GM19328 (cell line): ENCODE data around the gene KIF20B.

Experiments
- ATAC-seq: cut with Tn5 transposase; IDR thresholded peaks from one replicate; pipeline ENCODE4 v1.9.1; 2021; ENCODE audit warnings: mild to moderate bottlenecking, moderate library complexity; ENCODE audit not compliant: unreplicated experiment

The KIF20B gene, protein sequence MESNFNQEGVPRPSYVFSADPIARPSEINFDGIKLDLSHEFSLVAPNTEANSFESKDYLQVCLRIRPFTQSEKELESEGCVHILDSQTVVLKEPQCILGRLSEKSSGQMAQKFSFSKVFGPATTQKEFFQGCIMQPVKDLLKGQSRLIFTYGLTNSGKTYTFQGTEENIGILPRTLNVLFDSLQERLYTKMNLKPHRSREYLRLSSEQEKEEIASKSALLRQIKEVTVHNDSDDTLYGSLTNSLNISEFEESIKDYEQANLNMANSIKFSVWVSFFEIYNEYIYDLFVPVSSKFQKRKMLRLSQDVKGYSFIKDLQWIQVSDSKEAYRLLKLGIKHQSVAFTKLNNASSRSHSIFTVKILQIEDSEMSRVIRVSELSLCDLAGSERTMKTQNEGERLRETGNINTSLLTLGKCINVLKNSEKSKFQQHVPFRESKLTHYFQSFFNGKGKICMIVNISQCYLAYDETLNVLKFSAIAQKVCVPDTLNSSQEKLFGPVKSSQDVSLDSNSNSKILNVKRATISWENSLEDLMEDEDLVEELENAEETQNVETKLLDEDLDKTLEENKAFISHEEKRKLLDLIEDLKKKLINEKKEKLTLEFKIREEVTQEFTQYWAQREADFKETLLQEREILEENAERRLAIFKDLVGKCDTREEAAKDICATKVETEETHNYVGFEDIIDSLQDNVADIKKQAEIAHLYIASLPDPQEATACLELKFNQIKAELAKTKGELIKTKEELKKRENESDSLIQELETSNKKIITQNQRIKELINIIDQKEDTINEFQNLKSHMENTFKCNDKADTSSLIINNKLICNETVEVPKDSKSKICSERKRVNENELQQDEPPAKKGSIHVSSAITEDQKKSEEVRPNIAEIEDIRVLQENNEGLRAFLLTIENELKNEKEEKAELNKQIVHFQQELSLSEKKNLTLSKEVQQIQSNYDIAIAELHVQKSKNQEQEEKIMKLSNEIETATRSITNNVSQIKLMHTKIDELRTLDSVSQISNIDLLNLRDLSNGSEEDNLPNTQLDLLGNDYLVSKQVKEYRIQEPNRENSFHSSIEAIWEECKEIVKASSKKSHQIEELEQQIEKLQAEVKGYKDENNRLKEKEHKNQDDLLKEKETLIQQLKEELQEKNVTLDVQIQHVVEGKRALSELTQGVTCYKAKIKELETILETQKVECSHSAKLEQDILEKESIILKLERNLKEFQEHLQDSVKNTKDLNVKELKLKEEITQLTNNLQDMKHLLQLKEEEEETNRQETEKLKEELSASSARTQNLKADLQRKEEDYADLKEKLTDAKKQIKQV (N-terminal part only)

DNA sequence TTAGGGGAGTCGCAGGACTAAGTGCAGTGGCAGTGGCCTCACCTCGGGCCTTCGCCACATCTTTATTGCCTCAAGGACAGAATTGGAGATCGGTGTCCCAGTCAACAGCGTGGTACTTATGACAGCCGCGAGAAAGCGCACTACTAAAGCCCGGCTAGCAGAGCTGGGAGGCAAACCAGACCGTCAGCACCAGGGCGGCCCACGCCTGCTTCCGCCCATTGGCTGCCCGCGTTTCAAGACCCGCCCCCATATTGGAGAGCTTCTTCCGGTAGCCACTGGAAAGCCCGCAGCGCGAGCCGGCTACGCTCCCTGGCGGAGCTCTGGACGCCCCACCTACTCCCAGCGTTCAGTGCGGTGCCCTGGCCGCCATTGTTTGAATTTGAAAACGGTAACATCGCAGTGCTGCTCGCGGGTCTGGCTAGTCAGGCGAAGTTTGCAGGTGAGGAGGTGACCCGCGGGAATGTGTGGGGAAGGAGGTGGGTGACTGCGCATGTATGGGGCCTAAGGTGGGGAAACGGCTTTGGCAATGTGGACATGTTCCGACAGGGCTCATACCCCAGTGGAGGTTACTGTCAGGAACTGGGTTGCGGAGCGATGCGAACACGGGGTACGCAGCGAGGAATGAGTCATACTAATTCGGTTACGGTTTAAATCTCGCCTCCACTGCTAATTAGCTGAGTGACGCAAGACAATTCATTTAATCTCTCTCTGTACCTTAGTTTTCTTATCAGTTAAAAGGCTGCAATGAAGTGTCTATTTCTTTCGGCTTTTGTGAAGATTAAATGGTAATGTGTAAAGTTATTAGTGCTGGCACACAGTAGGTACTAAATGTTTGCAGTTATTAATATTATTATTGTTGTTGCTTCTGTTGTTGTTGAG is at the start of gene KIF20B:
Gene KIF20B, plus strand, starts transcription at position 349 of the 879 bp plus-strand sequence. CDS start 3,705 bp downstream, outside the sequence.
- ATAC-seq = peak; percentile 98

DNA sequence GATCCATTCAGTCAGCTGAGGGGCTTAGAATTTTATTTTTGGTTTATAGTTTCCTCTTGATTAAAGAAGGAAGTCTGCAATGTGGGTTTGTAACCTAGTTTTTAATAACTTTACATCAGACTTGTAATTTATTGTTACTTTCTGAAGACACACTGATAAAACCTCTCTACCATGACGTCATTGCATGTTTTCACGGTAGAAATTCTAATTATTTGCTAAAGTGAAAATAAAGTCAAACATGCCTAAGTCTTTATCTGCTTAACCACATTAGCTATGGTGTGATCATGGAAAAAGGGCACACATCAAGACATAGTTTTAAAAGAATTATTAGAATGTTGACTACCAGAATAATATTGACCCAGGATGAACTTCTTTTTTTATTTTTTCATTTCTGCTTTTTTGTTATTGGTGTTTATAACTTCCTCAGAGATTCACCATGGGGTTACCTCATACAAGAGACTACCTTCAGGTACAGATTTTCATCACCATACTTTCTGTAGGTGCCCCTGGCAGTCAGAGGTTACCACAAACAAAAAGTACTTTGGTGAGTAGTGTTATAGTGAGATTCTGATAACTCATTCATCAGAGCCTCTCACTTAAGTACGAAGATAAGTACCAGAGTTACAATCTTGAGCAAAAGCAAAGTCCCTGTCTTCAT is 49.3 kb upstream of the KIF20B start:
- no peak for ATAC-seq

DNA sequence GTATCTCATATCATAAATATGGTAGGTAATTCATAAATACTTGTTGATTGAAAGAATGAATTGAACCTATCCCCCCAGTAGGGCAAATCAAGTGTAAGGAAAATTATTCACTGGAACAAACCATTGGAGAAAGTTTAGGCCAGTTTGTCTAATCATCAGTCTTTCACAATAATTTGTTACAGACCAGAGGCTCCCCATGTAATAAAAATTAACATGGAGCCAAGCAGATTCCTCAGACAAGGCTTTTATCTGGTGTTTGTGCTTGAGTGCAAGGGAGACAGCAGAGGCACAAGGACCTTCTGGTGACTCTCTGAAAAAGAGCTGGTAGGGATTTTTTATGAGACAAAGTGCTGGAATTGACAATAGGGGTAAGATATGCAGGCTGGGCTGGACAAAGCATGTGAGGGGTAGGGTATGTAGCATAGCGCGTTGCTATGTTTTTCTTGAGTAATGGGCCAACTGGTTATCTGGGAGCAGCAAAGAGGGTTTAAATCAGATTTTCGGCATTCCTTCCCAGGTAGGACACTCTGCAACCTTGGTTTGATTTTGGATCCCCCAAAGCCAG is 48.5 kb upstream of the KIF20B start:
- no peak for ATAC-seq

DNA sequence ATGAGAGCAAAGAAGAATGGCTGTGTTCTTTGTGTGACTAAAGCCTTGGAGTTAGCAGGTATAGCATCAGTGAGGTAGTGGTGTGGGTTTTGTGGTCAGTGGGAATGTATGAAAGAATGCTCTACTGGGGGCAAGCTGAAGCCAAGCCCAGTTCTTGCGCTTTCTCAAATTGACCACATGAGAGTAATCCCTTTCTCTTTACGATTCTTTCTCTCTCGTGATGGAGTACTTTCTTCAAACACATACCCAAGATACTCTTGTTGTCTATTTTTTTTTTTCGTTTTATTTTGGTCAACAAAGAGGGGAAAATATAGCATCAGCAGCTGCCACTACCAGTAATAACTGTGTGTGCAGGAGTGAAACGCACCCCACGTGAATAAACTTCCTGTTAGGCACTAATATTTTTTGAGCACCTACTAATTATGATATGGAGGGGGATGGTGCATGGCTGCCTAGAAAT is 48.0 kb upstream of the KIF20B start:
- ATAC-seq = peak; percentile 55

DNA sequence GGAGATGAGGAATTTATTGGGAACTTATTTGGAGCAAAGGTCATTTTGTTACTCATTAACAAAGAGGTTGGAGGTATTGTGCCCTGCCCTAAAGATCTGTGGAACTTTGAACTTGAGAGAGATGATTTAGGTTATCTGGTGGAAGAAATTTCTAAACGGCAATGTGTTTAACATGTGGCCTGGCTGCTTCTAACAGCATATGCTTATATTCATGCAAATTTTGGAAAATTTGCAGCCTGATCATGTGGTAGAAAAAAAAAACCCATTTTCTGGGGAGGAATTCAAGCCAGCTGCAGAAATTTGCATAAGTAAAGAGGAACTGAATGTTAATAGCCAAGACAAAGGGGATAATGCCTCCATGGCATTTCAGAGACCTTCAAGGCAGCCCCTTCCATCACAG is 45.7 kb upstream of the KIF20B start:
- ATAC-seq = no peak

DNA sequence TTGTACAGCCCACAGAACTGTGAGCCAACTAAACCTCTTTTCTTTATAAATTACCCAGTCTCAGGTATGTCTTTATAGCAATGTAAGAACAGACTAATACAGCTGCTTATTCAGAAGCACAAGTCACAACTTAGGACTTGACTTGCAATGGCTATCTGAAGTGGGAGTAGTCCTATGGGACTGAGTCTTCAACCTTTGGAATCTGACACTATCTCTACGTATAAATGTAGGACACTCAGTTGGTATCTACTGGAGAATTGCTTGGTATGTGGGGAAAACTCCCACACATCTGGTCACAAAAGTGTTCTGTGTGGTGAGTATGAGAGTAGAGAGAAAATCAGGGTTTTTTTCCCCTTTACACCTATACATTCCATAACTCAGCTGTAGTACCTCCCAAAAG is 44.1 kb upstream of the KIF20B start:
- no peak for ATAC-seq

DNA sequence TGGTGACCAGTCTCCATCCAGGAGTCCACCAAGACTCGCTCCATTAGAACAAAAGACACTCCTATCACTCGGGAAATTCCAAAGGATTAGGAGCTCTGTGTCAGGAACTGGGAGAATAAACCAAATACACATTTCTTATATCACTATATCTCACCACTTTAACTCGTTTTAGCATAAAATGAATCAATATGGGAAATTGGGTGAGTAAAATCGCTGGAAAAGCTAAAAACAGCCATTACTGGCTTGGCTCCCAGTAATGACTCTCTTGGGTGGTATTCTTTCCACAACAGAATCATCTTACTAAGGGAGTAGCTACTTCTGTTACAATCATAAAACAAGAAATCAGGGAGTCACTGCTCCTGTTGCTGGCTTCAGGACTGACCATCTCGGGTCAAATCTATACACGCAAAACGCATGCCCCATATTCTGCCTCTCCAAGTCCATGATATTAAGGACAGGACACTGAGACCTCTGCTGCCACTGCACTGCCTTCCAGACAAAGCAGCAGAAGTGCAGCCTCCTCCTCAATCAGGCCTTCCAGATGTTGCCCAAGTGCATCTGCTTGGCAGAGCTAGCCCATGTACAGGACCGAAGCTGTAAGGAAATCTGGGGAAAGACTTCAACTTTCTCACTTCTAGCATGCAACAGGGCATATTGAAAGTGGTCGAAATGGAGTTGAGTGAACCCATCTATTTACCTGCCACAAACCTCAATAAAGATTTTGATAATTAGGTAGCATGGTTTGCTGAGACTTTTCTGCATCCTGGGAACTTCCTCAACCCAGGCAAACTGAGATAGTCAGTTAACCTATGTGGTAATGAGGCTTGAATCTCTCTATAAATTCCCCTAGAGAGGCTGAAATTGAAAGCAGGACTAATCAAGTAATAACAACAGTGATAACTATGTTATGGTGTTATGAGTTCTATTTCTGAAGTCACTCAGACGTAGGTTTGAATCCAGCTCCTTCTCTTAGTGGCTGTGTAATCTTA is 42.0 kb upstream of the KIF20B start:
- ATAC-seq = no peak

DNA sequence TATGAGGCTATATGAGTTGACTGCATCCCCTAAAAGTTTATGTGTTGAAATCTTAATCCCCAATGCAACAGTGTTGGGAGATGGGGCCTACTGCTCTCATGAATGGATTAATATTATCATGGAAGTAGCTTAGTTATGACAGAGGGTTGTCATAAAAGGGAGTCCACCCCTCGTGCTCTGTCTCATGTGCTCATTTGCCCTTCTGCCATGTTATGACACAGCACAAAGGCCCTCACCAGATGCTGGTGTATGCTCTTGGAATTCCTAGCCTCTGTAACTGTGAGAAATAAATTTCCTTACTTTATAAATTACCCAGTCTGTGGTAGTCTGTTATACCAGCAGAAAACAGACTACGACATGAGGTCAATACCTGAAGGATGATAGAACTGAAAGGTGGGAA is 38.8 kb upstream of the KIF20B start:
- ATAC-seq = no peak

DNA sequence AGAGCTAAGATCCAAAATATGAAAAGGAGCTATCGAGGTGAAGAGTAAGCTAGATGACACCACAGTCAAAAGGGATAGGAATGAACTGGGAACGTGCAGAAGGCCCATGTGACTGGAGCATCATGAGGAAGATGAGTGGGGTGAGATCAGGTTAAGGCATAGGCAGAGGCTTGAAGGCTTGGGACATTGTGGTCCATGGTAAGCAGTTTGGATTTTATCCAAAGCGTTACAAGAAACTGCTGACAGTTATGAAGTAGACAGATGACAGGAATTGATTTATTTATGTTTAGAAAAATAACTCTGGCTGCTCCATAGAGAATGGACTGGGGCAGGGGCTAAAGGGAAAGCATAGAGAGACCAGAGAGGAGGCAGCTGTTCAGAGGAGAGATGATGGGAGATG is 38.2 kb upstream of the KIF20B start:
- ATAC-seq = no peak

DNA sequence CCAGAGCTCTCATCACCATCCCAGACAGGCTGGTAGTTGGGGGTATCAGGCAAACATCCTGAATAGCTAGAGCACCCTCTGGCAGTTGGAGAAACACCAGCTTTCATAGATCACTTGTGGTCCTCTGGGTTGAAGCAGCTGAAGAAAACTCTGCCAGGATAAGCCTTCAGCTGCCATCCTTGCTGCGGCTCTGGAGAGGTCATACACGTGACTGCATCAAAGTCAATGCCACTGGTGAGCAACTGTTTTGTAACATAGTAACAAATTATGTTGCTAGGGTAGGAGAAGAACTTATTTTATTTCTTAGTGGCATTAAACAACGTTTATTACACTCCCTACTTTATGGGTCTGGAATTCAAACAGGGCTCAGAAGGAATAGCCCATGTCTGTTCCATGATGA is 37.2 kb upstream of the KIF20B start:
- ATAC-seq = no peak

DNA sequence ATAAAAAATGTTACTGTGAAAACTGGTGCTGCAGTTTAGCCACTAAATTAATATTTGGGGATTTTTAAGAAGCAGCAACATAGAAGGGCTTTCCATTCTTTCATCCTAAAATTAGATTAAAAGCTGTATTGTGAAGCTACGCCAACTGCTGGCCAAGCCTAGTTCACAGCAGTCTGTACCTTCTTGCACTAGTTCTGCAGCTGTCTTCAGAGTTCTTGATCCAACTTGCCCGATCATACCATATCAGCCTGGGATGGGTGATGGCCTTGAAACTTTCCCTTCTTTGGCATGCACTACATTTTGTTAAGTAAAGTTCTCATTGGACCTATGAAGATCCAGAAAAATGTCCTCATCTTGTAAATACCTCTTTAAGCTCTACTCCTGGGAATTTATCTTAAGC is 36.1 kb upstream of the KIF20B start:
- ATAC-seq = no peak

DNA sequence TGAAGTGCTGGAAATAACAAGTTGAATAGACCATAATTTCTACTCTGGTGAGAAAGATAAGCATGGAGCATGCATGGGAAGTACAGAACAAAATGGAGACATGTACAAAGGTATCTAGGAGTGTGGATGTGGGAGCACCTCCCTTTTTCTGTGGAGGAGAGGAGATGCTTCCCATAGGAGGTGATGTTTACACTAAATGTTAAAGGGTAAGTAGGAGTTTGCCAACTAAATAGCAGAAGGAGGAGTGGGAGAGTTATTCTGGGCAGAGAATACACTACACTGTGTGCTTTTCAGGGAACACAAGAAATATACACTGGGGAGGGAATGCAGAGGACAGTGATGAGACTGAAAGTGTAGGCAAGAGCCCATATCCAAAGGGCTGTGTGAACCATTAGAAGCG is 35.3 kb upstream of the KIF20B start:
- ATAC-seq = no peak

DNA sequence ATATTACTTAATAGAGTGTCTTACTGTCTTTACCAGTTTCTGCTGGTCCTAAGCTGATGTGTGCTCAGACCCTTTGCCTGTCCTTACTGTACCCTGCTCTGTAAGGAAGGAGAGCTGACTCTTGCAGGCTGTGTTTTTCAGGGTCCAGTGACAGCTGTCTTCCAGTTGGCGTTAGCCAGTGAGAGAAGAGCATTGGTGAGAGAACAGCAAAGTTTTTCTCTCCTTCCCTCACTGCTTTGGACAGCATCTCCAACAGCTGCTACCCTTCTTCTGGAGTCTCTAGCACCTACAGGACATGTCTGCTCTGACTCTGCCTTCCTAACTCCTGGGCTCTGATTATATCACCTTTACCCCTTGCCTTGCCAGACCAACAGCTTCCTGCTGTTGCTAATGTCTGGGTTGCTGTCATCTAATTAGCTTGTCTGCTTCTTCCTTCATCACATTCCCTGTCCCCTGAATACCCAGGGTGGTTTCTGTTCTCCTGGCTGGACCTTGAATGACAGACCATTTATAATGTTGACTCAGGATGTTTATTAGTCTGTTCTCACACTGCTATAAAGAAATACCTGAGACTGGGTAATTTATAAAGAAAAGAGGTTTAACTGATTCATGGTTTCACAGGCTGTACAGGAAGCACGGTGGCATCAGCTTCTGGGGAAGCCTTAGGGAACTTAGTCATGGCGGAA is 32.9 kb upstream of the KIF20B start:
- ATAC-seq = no peak

DNA sequence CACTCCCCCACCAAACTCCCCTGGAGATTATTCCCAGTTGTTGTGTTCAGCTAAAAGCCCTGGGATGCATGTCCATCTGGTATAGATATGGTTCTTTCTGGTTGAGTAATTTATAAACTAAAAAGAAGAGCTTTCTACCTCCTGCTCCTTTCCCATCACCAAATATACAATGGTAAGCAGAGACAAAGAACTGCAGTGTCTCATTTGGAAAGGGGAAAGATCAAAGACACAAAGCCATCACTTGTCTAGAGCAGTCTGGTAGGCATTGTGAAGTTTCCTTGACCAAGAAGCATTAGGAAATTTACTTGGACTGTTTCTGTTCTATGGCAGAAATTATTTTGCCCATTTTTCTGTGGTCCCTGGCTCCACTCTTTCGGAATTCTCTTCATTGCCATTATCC is 31.4 kb upstream of the KIF20B start:
- ATAC-seq = no peak

DNA sequence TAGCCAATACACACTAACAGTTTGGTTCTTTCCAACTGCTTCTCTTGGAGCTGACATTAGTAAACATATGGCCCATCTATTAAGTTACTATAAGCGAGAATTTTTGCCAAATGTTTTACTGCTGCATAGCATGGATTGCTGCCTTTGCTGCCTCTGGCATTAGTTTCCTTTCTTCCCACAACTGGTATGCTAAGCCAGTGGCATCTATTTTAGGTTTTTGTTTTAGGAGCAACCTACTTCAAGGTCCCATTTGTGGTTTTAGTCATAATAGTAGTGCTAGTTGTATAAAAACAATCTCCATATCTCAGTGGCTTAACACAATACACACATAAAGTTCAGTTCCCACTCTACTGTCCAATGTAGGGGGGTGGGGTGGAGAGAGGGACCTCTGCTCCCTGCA is 30.5 kb upstream of the KIF20B start:
- no peak for ATAC-seq

DNA sequence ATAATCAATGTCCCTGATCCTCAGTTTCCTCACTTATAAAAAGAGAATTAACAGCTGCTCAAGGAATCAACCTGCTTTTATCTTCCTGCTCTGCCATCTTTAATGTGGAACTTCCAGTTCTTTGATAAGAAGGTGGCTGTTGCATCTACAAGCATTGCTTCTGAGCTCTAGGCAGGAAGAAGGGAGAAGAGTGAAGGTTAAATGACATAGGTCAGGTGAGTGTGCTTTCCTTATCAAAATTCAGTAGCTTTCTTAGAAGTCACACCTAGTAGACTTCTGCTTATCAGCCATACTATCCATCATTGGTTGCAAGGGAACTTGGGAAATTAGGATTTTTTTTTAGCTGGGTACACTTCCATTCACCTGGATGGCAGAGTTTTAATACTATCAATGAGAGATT is 24.0 kb upstream of the KIF20B start:
- ATAC-seq = no peak

DNA sequence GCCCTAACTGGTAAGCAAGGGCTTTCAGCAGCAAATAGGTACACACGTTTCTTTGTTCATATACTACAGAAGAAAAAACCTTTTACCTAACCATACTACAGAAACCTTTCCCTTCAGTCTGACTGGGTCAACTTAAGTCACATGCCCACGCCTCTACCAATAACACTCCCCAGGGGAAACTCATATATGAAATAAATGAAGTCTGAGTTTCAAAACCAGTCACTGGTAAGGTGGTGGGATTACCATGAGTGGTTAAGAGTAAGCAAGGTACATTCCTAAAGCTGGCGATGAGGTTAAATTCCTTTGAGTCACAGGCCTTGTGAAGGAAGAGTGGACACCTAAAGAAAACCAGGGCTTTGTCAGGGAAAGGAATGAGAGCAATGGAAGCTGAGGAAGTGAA is 21.4 kb upstream of the KIF20B start:
- no peak for ATAC-seq
